Adrenal gland (tissue), 5 donors: ENCODE data around the gene NFIB.

ENCODE experiments used
- POLR2A ChIP-seq, 2 donors: fragments of 450-650 bp; IDR thresholded peaks; one replicate each; pipeline ENCODE4 v1.6.1; 2017; ENCODE audit warnings: antibody characterized with exemption in 2 of 2, mild to moderate bottlenecking in 2 of 2, moderate library complexity in 1 of 2
- TF ChIP-seq, protein P1 (sequence below), 6 experiments: fragments of 450-650 bp in 4 of 6; fragments of 200-600 bp in 2 of 6; sonication (generic) in 1 of 6; IDR thresholded peaks; 1 replicate in 5 of 6; 2 replicates in 1 of 6; pipeline versions ENCODE4 v1.5.1 to v1.8.0; 2016 to 2021; ENCODE audit warnings: antibody characterized with exemption in 6 of 6, mild to moderate bottlenecking in 2 of 6, moderate library complexity in 1 of 6
- donor health status: DM: no; HTN: no; CAD: no.

DNA sequence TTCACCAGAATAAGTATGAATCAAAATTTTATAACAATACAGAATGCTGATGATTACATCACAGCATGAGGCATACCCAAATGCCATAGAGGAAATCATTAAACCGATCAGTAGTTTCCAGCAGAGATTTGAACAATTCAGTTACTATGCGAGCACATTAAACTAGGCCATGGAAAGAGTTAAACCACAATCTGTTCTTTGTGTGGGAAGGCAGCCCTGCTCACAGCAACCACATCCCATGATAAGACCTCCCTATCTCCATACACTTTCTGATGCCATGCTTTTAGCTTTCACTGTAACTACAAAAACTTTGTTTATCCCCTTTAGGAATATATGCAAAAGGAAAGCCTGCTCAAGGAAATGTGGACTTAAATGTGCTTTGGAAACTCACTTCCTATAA, 4.5 kb downstream of the NFIB start:
- no peak for TF ChIP-seq POLR2A (IDR thresholded peaks at IDR 0.05)
- TF ChIP-seq, protein P1, sequence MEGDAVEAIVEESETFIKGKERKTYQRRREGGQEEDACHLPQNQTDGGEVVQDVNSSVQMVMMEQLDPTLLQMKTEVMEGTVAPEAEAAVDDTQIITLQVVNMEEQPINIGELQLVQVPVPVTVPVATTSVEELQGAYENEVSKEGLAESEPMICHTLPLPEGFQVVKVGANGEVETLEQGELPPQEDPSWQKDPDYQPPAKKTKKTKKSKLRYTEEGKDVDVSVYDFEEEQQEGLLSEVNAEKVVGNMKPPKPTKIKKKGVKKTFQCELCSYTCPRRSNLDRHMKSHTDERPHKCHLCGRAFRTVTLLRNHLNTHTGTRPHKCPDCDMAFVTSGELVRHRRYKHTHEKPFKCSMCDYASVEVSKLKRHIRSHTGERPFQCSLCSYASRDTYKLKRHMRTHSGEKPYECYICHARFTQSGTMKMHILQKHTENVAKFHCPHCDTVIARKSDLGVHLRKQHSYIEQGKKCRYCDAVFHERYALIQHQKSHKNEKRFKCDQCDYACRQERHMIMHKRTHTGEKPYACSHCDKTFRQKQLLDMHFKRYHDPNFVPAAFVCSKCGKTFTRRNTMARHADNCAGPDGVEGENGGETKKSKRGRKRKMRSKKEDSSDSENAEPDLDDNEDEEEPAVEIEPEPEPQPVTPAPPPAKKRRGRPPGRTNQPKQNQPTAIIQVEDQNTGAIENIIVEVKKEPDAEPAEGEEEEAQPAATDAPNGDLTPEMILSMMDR (IDR thresholded peaks at IDR 0.05), result no peak
